Measurements from ENCODE around the gene MCM9. TPM values are rescaled to one million over a fixed set of nuclear protein-coding genes. Genes with fewer than 3 reads are reported as not detected.

Gene MCM9
- total RNA-seq, 1 donor from 2014 or later = 21.1 TPM

- DNase-seq (ENCODE audit: low spot score) = no peak
These were observed 70.4 kb downstream of the MCM9 start for GRCh38 chr6:118864341-118865099.

GRCh38 chr6:118862443-118862842 is 72.5 kb downstream of the MCM9 start:
- DNase-seq (ENCODE audit: low spot score) = no peak

GRCh38 chr6:118860880-118861279 is 74.1 kb downstream of the MCM9 start:
- DNase-seq (ENCODE audit: low spot score) = no peak

- DNase-seq (ENCODE audit: low spot score) = no peak
These were observed 74.6 kb downstream of the MCM9 start for GRCh38 chr6:118860363-118860762.

GRCh38 chr6:118859517-118860064 is 75.4 kb downstream of the MCM9 start:
- no peak for DNase-seq (ENCODE audit: low spot score)

GRCh38 chr6:118856301-118856700 is 78.7 kb downstream of the MCM9 start:
- DNase-seq (ENCODE audit: low spot score) = no peak

GRCh38 chr6:118853408-118853807 is 81.6 kb downstream of the MCM9 start:
- DNase-seq (ENCODE audit: low spot score) = no peak

- no peak for DNase-seq (ENCODE audit: low spot score)
These were observed 90.0 kb downstream of the MCM9 start for GRCh38 chr6:118844915-118845314.

- no peak for DNase-seq (ENCODE audit: low spot score)
These were observed 91.1 kb downstream of the MCM9 start for GRCh38 chr6:118843685-118844390.

- no peak for DNase-seq (ENCODE audit: low spot score)
These were observed 104.3 kb downstream of the MCM9 start for GRCh38 chr6:118830691-118831090.

- no peak for DNase-seq (ENCODE audit: low spot score)
These were observed 105.0 kb downstream of the MCM9 start for GRCh38 chr6:118829817-118830478.

GRCh38 chr6:118826096-118826495 is 108.9 kb downstream of the MCM9 start:
- no peak for DNase-seq (ENCODE audit: low spot score)

GRCh38 chr6:118825661-118826060 is 109.3 kb downstream of the MCM9 start:
- no peak for DNase-seq (ENCODE audit: low spot score)

- no peak for DNase-seq (ENCODE audit: low spot score)
These were observed 119.5 kb downstream of the MCM9 start for GRCh38 chr6:118815495-118815894.

- DNase-seq (ENCODE audit: low spot score) = no peak
These were observed 121.2 kb downstream of the MCM9 start for GRCh38 chr6:118813775-118814174.

GRCh38 chr6:118812970-118813369 is 122.0 kb downstream of the MCM9 start:
- no peak for DNase-seq (ENCODE audit: low spot score)

GRCh38 chr6:118810420-118811027 is 124.4 kb downstream of the MCM9 start:
- peak; percentile 20 for DNase-seq (ENCODE audit: low spot score)

GRCh38 chr6:118808793-118809638 is 125.9 kb downstream of the MCM9 start:
- DNase-seq (ENCODE audit: low spot score) = no peak

- no peak for DNase-seq (ENCODE audit: low spot score)
These were observed 130.9 kb downstream of the MCM9 start for GRCh38 chr6:118804091-118804490.

- DNase-seq (ENCODE audit: low spot score) = no peak
These were observed 133.7 kb downstream of the MCM9 start for GRCh38 chr6:118801257-118801656.

Measured in mucosa of gallbladder (tissue), 1 donor.